ENCODE data around the gene PXMP4. TPM values are rescaled to one million over a fixed set of nuclear protein-coding genes. Genes with fewer than 3 reads are reported as not detected.

PXMP4 gene
- total RNA-seq, 4 donors from 2014 or later, result 4.4 to 8.9 (median 6.8) TPM

DNA sequence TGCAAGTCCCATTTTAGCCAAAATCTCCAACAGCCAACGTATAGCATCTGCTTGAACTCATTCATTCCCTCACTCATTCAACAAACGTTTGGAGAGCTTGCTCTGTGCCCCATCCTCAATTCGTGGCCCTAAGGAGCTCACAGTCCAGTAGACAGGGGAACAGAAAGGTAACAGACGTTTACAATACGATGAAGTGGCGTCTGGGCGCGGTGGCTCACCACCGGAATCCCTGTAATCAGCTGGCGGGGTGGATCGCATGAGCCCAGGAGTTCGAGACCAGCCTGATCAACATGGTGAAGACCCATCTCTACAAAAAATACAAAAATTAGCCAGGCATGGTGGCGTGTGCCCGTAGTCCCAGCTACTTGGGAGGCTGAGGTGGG is 33.1 kb downstream of the PXMP4 start:
- H3K9me3 ChIP-seq, result no peaks in the 10 kb centered on the region
- H3K4me1 ChIP-seq, result peaks cover 0 to 25% (median 9%) of the 10 kb centered on the region in 3 donors
- H3K4me3 ChIP-seq, result no peak overlapping the region
- H3K36me3 ChIP-seq, result no peaks in the 10 kb centered on the region
- H3K27ac ChIP-seq, result peak overlapping the region in 3 of 4 donors; percentile 67 to 75 (median 73)
- no peaks in the 10 kb centered on the region for H3K27me3 ChIP-seq
- TF ChIP-seq, protein P1, sequence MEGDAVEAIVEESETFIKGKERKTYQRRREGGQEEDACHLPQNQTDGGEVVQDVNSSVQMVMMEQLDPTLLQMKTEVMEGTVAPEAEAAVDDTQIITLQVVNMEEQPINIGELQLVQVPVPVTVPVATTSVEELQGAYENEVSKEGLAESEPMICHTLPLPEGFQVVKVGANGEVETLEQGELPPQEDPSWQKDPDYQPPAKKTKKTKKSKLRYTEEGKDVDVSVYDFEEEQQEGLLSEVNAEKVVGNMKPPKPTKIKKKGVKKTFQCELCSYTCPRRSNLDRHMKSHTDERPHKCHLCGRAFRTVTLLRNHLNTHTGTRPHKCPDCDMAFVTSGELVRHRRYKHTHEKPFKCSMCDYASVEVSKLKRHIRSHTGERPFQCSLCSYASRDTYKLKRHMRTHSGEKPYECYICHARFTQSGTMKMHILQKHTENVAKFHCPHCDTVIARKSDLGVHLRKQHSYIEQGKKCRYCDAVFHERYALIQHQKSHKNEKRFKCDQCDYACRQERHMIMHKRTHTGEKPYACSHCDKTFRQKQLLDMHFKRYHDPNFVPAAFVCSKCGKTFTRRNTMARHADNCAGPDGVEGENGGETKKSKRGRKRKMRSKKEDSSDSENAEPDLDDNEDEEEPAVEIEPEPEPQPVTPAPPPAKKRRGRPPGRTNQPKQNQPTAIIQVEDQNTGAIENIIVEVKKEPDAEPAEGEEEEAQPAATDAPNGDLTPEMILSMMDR (IDR thresholded peaks at IDR 0.05), result no peak
- no peak for TF ChIP-seq EP300 (IDR thresholded peaks at IDR 0.05)
- no peak for TF ChIP-seq POLR2A (IDR thresholded peaks at IDR 0.05)
- TF ChIP-seq POLR2AphosphoS5 (IDR thresholded peaks at IDR 0.05), result no peak
- ATAC-seq, result no peak
- 72 to 95% methylated on average over 7 to 8 of the region's 14 CpGs for WGBS, 2 donors (ENCODE audit: low coverage in 1 of 2)

DNA sequence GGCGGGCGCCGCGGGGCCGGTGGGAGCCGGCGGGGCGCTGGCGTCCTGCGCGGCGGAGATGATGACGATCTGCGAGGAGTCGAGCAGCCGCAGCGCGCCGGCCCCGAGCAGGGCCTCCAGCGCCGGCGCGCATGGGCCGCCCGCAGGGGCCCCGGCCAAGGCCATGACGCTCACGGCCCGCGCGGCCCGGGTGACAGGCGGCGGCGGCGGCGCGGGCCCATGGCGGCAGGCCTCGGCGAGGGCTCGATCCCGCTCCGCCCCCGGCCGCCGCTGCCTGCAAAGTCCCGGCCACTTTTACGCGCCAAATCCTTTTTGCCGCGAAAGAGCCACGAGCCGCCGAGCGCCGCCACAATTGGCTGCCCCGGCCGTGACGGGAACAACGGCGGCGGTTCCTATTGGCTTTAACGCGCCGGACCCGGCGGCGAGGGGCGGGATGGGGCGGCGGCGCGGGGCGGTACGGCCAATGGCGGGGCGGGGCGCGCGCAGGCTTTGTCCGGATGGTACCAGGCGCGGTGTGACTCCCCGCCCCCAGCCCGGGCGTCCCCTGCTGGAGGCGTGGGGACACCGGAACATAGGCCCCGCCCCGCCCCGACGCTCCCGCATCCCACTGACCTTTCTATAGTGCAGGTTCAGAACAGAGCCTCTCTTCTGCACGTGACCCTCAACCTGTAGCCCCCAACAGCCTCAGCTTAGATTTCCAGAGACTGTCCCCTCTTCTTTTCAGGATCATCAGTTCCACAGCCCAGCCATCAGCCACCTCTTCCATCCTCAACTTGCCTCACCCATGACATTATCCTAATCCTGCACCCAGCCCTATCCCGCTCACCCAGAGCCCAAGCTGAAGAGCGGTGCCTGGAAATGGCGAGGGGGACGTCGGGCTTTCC is 33.8 kb downstream of the PXMP4 start, which contains the start of gene E2F1:
Gene E2F1 (minus strand): TSS at position 286 of the 884 bp plus-strand sequence. CDS start 121 bp downstream, at position 165.
- Histone ChIP-seq H3K27me3 (no peaks in the 10 kb centered on the region), H3K27ac (peak within 1 kb of the TSS in 3 of 4 donors; percentile 73 to 78 (median 75))
- TF ChIP-seq, protein P1 (IDR thresholded peaks at IDR 0.05), result peak in 3 of 4 experiments; percentile 53 to 77 (median 57)
- peak; percentile 29 for TF ChIP-seq POLR2AphosphoS5 (IDR thresholded peaks at IDR 0.05)
- peak in 1 of 2 donors; percentile 39 for TF ChIP-seq POLR2A (IDR thresholded peaks at IDR 0.05)
- TF ChIP-seq EP300 (IDR thresholded peaks at IDR 0.05), result no peak

DNA sequence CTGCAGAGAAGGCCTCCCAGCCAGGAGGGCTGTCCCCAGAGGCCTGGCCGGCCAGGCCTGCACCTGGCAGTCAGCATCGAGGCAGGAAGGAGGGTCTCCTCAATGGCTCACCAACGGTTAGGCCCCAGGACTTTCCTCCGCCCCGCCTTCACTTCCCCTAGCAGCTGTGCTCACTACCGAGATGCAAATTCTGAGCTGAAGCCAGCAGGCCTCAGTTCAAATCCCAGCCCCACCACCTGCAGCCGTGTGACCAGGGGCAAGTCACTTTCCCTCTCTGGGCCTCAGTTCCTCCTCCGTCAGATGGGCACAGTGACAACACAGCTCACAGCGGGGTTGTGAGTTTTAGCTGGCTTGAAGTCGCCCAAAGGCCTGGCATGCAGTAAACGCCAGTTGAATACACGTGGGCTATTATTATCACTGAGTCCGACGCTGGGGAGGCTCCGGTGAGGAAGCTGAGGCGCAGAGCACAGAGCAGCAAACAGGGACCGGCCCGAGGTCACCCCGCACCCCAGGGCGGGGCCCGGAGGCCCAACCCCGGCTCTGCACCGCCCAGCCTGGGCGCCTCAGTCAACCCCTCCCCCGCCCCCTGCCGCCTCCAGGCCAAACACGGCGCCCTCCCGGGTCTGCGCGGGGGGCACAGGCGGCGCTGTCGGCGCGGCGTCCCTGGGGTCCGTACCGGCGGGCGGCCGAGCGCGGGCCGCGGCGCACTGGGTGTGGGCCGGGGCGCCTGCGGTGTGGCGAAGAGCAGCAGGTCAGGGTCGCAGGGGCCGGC is 34.6 kb downstream of the PXMP4 start:
- TF ChIP-seq, protein P1 (IDR thresholded peaks at IDR 0.05), result no peak
- no peak for TF ChIP-seq POLR2AphosphoS5 (IDR thresholded peaks at IDR 0.05)
- no peak for TF ChIP-seq EP300 (IDR thresholded peaks at IDR 0.05)
- no peak for TF ChIP-seq POLR2A (IDR thresholded peaks at IDR 0.05)
- Histone ChIP-seq H3K4me1 (peaks cover 0 to 25% (median 9%) of the 10 kb centered on the region in 3 donors), H3K4me3 (peak overlapping the region; percentile 2 to 57), H3K27ac (peak overlapping the region in 3 of 4 donors; percentile 73 to 78 (median 75)), H3K36me3 (no peaks in the 10 kb centered on the region), H3K27me3 (no peaks in the 10 kb centered on the region), H3K9me3 (no peaks in the 10 kb centered on the region)
- ATAC-seq, result no peak
- 0% methylated on average over 3 of the region's 53 CpGs for WGBS, 2 donors (ENCODE audit: low coverage in 1 of 2)

More for the DNA sequence above, 33.8 kb downstream of the PXMP4 start, which contains the start of gene E2F1:
- ATAC-seq, result peak; percentile 100
- Histone ChIP-seq H3K4me1 (peaks cover 0 to 25% (median 9%) of the 10 kb centered on the region in 3 donors), H3K4me3 (peak within 1 kb of the TSS; percentile 2 to 57), H3K9me3 (no peaks in the 10 kb centered on the region), H3K36me3 (no peaks in the 10 kb centered on the region)
- 11% methylated on average over 8 of the region's 101 CpGs; no CpG with 5 or more reads in 1 of the 2 donors for whole genome bisulfite sequencing, 2 donors (ENCODE audit: low coverage in 1 of 2)

DNA sequence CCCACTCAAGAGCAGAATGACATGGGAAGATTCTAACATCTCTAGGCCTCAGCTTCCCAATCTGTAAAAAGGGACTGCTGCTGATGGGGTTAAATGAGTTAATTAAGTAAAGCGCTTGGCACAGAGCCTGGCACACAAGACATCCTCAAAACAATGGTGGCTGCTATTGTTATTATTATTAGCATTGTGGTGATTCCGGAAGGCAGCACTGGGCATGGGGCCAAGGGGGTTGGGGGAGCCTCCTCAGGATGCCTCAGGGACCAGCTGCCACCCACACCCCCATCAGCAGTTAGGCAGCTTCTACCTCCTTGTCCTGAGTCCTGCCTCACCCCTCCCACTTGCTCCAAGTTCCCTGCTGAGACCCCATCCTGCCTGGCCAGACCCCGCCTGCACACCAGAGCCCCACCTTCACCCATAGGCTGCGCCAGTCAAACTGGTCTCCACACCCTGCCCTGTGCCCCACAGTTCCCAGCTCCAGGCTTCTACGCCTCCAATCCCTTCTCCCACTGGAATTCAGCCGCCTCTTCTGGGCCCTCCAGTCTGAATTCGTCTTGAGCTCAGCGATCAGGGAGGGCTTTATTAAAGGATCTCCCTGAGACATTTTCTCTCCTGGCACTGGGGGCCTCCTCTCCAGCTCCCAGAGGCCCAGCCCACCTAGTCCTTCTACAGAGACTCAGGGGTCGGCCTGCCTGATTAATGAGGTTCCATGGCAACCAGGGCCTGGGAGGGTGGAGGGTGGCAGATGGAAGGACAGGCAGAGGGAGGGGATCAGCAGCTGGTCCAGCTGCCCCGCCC is 35.4 kb downstream of the PXMP4 start:
- peak overlapping the region in 1 of 4 donors; percentile 75 for H3K27ac ChIP-seq
- 40 to 63% methylated on average over 2 to 5 of the region's 10 CpGs for WGBS, 2 donors (ENCODE audit: low coverage in 1 of 2)

More for the DNA sequence above, 35.4 kb downstream of the PXMP4 start:
- H3K4me3 ChIP-seq, result no peak overlapping the region
- no peaks in the 10 kb centered on the region for H3K9me3 ChIP-seq
- H3K4me1 ChIP-seq, result peaks cover 0 to 25% (median 9%) of the 10 kb centered on the region in 3 donors
- no peaks in the 10 kb centered on the region for H3K36me3 ChIP-seq
- H3K27me3 ChIP-seq, result no peaks in the 10 kb centered on the region
- TF ChIP-seq POLR2AphosphoS5 (IDR thresholded peaks at IDR 0.05) (no peak), EP300 (IDR thresholded peaks at IDR 0.05) (no peak), POLR2A (IDR thresholded peaks at IDR 0.05) (no peak)
- TF ChIP-seq, protein P1 (IDR thresholded peaks at IDR 0.05), result no peak
- ATAC-seq, result no peak

All from gastroesophageal sphincter (tissue), 4 donors.